Posterior vena cava (tissue), 2 donors: Measurements from ENCODE around the gene TNNC1. TPM values are rescaled to one million over a fixed set of nuclear protein-coding genes. Genes with fewer than 3 reads are reported as not detected.

Source experiments
- DNase-seq: peaks from one replicate; pipeline ENCODE4 v3.0.0-alpha.2; 2020; ENCODE audit warnings: low spot score
- intact Hi-C, 2 donors: fragments of 100-400 bp; cut with DNase I; formaldehyde crosslinking; loops; one replicate each; pipeline versions ENCODE4 v1.14.1 to v1.14.2; 2022 to 2023
- total RNA-seq, 2 donors: library from RNA; stranded (reverse); fragmentation: NEBNext Ultra II Directional; extraction: Animal tissue kit (Norgen Biotek cat#: 25700); gene quantifications; one replicate each; pipeline ENCODE4 v1.2.1, GENCODE V29; 2021
- donor health status: DM: yes; HTN: yes; CAD: no.
- donor health status: DM: yes; HTN: yes; CAD: no.

TNNC1 gene
- total RNA-seq, 2 donors from 2014 or later, result 3.5 to 5.5 TPM

- intact Hi-C loops, result no loop called here
- no peak for DNase-seq
These were observed 33.4 kb upstream of the TNNC1 start for GRCh38 chr3:52487050-52487787.

GRCh38 chr3:52484680-52485461, 31.0 kb upstream of the TNNC1 start:
- intact Hi-C loops, result no loop called here
- DNase-seq, result no peak

DNA sequence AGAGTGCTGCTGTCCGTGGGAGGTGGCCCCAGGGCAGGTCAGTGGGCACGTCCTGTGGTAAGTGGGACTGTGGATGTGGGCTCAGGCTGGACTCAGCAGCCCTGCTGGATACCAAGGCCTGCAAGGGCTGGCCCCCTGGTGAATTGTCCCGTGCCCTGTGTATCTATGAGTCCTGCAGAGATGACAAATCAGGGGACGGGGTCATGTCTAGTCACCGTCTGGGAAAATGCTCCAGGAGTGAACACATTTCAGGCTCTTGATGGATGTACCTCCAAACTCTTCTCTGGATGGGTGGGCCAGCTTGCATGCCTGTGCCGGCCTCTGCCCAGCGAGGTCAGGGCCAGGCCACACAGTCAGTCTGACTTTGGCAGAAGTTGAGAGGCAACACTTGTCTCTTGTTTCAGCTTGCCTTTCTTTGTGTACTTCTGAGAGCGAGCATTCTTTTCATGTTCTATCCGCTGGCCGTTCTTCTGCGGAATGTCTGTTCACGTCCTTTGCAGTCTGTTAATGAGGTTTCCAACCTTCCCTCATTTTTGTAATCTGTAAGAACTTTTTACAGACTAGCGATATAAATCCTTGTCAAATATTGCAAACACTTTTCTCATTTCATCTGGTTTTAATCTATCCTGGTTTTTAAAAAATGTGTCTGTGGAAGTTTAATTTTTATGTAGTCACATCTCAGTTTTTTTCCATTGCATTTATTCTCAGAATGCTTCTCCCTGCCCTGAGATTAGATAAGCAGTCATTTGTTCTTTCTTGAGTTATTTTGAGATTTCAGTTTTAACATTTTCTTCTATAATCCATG, 29.9 kb upstream of the TNNC1 start:
- intact Hi-C loops, result no loop called here
- no peak for DNase-seq

- DNase-seq, result no peak
- intact Hi-C loops, result no loop called here
These were observed 29.2 kb upstream of the TNNC1 start for GRCh38 chr3:52483081-52483480.

- intact Hi-C loops, result no loop called here
- no peak for DNase-seq
These were observed 28.1 kb upstream of the TNNC1 start for GRCh38 chr3:52481819-52482521.

- intact Hi-C loops, result no loop called here
These were observed 27.2 kb upstream of the TNNC1 start for GRCh38 chr3:52480768-52481715.

GRCh38 chr3:52479877-52480575, 26.2 kb upstream of the TNNC1 start:
- peak; percentile 78 for DNase-seq
- intact Hi-C loops, result no loop called here

More at GRCh38 chr3:52480768-52481715, 27.2 kb upstream of the TNNC1 start:
- no peak for DNase-seq

DNA sequence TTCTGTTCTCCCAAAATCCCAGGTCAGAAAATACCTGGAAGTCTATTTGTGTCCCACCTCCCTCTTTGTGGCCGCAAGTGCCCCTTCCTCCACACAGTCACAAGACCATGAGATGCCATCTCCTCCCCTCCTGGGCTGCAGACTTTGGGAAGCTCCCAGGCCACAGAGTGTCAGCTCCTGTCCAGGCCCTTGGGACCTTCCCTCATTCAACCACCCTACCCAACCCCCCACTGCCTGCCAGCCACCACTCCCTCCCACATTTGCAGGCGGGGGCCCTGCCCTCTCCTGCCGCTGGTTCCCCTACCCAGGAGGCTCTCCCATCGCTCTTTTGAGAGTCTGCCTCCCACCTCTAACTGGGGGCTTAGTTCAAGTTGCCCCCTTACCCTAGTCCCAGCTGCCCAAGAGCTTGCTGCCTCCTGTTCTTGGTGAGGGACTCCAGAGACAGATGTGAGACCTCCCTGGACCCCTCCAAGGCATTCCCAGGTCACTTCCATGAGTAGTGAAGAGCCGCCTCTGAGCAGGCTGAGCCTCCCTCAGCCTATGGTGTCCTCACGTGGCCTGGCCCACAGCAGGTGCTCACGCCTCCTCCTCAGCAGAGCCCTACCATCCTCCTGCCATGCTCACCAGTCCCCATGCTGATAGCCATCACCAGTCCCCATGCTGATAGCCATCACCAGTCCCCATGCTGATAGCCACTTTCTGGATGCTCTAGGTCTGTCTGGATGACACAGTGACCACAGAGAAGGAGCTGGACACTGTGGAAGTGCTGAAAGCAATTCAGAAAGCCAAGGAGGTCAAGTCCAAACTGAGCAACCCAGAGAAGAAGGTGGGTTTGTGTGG, 25.4 kb upstream of the TNNC1 start:
- DNase-seq, result no peak
- intact Hi-C loops, result no loop called here

GRCh38 chr3:52477796-52478095, 23.9 kb upstream of the TNNC1 start:
- no peak for DNase-seq
- intact Hi-C loops, result no loop called here

- intact Hi-C loops, result no loop called here
These were observed 23.4 kb upstream of the TNNC1 start for GRCh38 chr3:52477076-52477795.

GRCh38 chr3:52473026-52473425, 19.2 kb upstream of the TNNC1 start:
- intact Hi-C loops, result no loop called here
- DNase-seq, result no peak

More at GRCh38 chr3:52477076-52477795, 23.4 kb upstream of the TNNC1 start:
- DNase-seq, result no peak

GRCh38 chr3:52472239-52473000, 18.6 kb upstream of the TNNC1 start:
- DNase-seq, result no peak
- intact Hi-C loops, result no loop called here

DNA sequence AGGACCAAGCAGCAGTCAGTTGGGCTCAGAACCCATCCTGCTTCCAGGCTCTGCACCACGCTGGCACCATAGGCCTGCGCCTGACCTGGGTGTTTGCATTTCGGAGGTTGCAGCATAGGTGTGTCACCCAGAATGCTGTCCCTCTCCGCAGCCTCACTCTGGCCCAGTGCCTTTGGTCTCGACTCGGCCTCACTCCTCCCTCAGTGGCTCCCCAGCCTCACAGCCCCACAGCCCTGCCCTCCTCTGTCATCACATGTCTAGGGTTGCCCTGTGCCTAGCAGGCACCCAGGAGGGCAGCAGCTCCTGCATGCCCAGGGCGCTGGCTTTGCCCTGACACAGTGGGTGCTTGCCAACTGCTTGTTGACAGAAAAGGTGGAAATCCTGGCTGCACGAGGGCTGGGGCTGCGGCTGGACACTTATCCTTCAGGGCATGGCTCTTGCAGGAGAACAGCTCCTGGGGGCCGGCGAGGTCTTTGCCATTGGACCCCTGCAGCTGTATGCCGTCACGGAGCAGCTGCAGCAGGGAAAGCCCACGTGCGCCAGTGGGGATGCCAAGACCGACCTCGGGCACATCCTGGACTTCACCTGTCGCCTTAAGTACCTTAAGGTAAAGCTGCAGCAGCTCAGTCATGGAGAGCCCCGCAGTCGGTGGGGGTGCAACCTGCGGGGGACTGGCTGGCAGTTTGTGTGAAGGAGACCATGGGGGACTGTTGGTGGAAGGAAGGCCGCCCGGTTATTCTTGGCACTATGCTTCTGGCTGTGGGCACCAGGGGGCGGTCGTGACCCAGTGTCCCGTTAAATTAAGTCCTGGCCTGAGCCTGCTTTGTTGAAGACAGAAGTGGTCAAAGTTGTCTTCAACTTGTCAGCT, 17.8 kb upstream of the TNNC1 start:
- intact Hi-C loops, result no loop called here

DNA sequence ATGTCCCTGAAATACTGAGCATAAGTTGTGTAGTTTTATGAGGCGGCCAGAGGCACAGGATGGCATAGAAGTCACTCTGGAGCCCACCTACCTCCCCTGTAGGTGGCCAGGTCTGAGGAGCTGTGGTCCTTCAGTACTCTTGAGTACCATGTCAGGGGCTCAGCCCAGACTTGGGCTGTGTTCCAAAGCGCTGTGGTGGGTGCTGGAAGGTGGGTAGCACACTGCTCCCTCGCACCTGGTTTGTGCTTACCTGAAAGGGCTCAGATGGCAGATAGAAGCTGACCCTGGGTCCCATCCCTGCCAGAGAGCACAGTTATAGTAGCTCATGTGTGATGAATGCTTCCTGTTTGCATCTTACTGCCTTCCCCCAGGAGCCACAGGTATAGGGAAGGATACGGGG, 17.1 kb upstream of the TNNC1 start:
- intact Hi-C loops, result no loop called here
- no peak for DNase-seq

More for the DNA sequence above, 17.8 kb upstream of the TNNC1 start:
- peak; percentile 92 for DNase-seq

GRCh38 chr3:52469001-52469400, 15.2 kb upstream of the TNNC1 start:
- DNase-seq, result no peak
- intact Hi-C loops, result no loop called here
